HG02938 (cell line): ENCODE results near the gene PDE4D.
"Not testable (repeated sequence)": the region's sequence is repeated elsewhere in the genome, so short reads cannot be mapped to it uniquely, and the experiment has no call there.

Experiments used
- ATAC-seq: cut with Tn5 transposase; IDR thresholded peaks from one replicate; pipeline ENCODE4 v1.9.1; 2021; ENCODE audit warnings: mild to moderate bottlenecking, moderate library complexity; ENCODE audit not compliant: unreplicated experiment

PDE4D gene

DNA sequence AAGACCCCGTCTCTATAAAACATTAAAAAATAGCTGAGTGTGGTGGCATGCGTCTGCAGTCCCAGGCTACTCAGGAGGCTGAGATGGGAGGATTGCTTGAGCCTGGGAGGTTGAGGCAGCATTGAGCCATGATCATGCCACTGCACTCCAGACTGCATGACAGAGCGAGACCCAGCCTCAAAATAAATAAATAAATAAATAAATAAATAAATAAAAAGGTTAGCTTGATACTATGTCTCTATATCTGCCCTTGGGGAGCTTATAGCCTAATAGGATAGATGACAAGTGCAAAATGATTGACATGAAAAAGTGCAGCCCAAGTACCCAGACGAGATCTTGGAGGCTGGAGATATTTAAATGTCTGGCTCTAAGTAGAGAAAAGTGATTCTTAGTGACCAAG lies 122.6 kb downstream of the PDE4D start:
- no peak for ATAC-seq

DNA sequence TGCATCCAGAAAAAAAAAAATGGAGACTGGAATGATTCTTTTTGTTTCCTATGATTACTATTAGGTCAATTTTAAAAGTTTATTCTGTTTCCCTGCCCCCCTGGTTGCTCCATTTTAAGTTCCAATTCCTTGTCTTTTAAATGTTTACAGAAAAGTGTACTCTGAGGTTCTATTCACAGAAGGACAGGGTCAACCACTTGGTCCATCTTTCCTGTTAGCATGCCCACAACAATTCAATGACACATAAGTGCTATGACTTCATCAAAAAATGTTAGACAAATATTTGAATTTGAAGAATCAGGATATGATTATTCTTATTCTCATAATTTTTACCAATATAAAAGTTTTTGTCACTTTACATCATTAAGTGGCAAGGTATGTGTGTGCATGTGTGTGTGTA lies 123.7 kb downstream of the PDE4D start:
- no peak for ATAC-seq

DNA sequence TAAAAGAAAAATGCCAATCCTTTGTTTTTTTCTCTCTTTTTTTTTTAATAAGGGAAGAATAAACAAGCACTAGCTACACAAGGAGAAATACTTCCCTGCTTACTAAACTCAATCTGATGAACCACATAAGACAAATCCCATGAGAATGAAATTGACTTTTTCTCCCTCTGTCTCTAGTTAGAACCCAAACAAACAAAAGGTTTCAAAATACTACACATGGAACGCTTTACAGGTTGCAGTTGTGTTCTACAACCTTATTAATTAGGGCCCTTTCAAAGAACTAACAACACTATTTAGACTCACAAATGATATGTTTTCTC lies 124.5 kb downstream of the PDE4D start:
- no peak for ATAC-seq

DNA sequence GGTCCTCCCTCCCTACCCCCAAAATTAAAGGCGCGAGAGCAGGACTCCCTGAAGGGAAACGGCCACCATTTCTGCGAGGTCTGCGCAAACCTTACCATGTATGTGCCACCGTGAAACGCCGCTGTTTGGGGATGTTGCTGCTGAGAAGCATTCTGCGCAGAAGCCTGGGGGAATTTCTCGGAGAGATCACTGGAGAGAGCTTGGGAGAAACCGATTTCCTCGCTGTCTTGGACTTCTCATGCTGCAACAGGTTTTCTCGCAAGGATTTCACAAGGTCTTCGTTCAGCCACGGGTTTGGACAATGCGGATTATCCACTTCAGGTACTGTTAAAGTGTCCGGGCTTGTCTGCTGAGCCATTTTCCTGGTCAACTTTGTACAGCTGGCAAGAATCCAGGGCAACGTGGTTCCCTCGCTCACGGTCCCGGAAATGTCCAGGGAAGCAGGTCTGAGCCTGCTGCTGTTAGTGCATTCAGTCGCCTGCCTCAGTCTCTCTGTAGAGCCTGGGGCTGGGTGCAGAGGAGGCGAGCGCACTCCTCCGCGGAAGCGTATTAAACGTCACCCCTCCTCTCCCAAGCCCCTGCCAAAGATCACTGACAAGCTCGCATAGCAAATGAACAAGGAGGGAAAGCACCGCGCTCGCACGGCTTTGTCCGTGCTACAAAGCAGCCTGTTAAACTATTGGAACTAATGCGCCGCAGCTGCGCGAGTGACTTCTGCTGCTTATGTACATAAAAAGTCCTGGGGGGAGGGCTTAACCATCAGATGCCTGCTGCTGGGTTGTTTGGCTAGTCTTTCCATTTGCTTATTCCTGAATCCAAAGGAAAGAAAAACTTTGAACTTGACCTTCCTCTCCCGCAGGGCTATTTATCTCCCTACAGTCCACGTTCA lies 125.1 kb downstream of the PDE4D start:
- ATAC-seq = no peak

DNA sequence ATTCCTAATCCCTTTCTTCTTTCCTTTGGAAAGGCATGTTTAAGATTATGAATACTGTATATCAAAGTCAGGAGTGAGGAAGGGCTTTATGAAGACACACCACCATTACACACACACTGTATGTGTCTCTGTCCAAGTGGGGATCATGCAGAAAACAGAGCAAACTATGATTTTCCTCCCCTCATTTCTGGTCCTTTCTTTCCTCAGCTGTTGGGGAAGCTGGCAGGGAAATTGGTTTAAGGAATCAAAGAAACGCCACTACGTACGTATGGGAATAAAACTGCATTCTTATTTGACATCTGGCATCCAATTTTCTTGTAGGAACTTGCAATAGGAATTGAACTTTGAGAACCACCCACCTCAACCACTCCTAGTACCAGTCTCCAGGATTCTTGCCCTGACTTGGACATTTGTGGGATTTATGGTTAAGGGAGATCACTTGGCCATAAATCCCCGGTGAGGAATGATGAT lies 125.8 kb downstream of the PDE4D start:
- no peak for ATAC-seq

DNA sequence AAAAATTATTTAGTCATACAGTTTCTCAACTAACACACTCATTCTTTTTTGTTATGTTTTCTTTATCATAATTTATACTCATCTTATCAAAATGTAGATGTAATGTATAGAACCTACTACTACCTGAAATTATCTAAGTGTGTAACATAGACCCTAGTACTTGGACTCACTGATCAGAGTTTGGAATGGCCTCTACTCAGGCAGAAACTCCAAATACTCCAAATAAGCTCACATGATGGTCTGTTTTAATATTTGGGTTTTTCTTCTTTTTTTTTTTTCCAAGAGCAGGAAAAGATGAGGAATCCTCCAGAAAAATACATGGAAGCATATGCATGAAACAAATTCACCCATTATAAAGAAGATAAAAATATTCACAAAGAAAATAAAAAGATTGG lies 126.3 kb downstream of the PDE4D start:
- ATAC-seq = no peak

DNA sequence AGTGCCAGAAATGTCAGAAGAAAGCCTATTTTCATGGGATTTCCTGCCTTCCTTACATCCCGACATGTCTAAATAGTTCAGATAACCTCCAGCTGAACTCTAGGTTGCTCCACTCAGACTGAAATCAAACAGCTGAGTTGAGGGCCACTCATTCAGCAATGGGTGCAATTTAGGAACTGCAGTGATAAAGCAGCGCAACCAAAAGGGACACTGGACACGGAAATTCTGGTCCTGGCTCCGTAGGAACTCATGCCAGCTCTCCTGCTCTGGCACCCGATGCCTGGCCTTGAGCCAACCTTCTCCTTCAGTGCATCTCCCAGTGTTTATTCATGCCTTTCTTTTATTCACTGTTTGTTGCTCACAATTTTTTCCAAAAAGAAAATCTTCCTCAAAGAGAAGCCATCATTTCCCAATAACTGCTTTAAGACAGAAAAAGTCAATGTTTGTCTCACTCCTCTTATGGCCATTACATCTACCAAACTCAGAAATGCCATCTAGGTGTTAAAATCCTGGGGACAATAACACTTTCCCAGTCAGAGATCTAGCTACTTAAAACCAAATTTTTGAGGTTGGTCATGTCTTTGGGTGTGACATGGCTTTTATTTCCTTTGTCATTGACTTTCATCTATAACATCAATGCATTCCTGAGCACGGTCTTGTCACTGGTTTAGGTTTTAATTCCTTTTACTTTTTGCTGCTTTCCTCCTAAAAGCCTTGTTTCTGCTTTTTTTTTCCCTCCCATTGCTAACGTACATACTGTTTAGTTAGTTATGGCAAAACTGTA lies 126.9 kb downstream of the PDE4D start:
- ATAC-seq = no peak

DNA sequence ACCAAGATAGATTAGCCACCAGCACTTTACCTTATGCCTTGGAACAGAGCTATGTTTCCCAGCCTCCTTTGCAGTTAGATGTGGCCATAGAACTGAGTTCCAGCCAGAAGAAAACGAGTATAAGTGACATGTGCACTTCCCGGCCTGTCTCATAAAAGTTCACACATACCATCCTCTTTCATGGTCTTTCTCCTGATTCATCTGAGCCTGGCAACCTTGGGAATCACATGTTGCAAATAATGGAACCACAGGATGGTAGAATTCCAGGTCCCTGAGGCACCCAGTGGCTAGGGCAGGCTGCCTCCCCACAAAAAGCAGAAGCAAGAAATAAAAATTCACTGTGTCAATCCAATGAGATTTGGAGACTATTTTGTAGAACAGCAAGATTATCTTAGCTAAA lies 128.1 kb downstream of the PDE4D start:
- ATAC-seq = no peak

DNA sequence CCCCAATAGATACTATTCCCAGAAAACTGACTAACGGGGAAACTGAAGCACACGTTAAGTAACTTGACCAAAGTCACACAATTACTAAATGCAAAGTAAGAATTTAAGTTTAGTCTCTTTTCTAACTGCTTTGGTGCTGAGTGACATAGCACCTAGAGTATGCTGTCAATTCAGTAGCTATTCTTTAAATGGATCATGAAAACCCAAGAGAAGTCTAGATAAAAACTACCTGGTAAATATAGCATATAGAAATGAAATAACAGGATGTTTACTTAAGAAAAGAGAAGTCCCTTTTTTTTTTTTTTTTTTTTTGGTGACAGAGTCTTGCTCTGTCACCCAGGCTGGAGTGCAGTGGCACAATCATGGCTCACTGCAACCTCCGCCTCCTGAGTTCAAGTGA lies 129.2 kb downstream of the PDE4D start:
- ATAC-seq = no peak

DNA sequence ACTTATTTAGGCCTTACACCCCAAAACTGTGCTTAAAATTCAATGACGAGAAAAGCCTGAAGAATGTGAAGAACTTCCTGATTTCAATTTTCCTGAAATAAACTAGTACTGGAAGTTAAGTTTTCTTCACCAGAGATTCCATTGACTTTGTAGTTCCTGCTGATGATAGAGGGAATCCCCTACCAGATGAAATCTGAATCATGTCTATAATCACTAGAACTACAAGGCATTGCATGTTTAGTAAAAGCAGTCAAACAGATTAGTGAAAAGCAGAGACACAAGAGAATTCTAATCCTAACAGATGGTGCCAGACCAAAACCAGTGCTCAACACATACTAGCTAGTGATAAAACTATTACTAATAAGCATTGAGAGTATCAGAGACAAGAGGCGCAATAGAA lies 130.0 kb downstream of the PDE4D start:
- no peak for ATAC-seq

DNA sequence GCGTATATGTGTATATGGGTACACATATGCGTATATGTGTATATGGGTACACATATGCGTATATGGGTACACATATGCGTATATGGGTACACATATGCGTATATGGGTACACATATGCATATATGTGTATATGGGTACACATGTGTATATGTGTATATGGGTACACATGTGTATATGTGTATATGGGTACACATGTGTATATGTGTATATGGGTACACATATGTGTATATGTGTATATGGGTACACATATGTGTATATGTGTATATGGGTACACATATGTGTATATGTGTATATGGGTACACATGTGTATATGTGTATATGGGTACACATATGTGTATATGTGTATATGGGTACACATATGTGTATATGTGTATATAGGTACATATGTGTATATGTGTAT lies 131.3 kb downstream of the PDE4D start:
- ATAC-seq = not testable (repeated sequence)

DNA sequence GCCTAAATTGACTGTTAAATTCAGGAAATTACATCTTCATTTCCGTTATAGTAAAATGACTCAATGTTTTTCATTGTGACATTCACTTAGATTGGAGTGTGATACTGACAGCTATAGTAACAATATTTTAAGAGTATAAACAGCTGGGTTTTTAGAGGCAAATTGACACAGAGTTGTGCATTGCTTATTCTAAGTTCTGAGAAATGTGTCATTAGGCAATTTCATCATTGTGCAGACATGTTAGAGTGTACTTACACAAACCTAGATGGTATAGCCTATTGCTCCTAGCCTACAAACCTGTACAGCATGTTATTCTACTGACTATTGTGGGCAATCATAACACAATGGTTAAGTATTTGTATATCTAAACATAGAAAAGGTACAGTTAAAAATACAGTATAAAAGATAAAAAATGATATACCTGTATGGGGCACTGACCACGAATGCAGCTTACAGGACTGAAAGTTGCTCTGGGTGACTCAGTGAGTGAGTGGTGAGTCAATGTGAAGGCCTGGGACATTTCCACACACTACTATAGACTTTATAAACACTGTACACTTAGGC lies 132.7 kb downstream of the PDE4D start:
- no peak for ATAC-seq

DNA sequence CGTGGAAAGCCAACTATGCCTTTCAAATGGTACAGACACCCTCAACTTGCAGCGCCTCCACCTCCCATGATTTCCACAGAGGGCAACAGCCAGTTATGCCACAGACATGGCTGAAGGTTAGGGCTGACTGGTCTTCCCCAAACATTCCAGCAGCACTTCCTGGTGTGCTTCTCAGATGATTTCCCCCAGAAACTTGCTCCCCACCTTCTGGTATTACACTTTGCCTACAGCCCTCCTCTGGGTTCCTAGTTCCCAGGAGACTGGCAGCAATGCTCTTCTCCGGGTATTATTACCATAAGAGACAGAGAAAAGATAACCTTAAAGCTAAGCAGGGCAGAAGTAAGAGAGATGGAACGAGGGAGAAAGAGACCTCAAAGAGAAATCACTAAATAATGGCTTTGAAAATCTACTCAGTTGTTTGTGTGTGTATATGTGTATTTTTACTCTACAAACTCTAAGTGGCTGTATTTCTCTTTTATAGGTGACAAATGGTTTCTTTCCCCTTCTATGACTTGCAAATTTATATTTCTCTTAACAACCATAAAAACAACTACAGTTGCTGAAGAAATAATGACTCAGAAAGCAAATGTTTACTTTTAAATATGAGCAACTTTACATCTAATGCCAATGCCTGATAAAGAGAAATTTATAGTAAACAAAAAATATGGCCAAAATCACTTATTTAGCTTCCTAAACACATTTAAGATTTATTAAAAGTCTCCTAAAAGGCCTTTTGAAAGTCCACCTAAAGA lies 133.8 kb downstream of the PDE4D start:
- ATAC-seq = no peak

DNA sequence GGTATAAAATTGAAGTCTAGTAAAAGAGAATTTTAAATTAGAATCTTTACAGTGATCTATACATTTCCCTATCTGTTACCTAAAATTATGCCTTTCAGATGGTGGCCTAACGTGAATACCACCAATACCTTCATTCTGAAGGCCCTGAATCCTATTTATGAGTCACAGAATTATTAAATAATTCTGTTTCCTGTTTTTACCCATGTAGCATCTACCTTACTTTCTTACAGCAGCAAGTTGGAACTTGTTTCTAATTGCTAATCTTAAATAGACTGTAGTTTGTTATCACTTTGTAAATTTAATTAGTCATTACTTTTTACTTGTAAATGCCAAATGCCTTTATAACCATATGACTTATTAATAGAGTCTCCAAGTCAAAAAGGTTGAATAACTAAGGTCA lies 135.0 kb downstream of the PDE4D start:
- no peak for ATAC-seq

DNA sequence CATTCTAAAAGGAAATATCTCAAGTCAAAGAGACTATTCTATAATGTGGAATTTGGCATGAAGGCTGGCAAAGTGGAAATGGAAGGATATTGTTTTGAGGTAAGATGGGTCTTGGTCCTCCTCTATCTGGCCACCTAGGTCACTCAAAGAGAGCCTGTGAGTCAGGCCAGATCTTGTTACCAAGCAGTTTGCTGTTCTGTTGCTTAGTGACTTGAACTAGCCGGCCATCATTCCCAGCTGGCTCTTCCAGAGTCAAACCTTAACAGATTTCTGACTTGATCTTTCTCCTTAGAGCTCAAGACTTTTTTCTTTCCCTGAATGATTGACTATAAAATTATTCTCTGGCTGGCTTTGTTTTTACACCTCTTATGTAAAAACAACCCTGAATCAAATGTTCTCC lies 136.1 kb downstream of the PDE4D start:
- ATAC-seq = no peak

DNA sequence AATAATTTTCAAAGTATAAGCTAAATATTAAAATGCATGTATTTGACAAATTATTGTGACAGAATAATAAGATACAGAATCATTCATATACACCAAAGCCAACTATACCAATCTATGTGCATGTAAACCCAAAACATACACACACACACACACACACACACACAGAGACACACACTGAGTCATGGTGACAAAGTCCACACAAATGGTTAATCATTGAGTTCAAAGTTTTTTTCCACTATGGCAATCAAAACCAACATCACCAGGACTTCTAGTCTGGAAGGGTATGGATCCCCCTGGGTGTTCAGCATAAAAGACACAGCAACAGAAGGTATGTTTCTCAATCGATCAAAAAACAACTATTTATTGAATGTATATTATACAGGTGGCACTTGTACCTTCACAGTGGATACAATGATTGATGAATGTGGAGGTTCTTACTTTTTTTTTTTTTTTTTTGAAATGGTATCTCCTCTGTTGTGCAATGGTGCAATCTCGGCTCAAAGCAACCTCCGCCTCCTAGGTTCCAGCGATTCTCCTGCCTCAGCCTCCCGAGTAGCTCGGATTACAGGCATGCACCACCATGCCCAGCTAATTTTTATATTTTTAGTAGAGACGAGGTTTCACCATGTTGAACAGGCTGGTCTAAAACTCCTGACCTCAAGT lies 137.0 kb downstream of the PDE4D start:
- ATAC-seq = no peak

DNA sequence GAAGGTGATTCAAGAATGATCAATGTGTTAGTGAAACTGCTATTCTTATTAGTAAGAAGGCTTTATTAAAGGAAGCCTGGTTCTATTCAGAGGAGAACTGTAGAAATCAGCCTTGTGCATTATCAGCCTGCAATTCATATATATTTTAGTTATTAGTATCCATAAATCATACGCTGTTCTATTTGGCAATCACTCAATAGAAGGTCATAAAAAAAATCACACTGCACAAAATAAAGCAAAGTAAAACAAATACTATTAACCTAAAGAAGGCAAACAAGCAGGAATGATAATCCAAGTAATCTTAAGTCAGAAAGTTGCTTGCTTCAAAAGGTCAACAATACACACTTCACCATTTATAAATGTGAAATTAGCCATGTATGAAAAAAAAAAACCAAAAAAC lies 138.1 kb downstream of the PDE4D start:
- ATAC-seq = no peak

DNA sequence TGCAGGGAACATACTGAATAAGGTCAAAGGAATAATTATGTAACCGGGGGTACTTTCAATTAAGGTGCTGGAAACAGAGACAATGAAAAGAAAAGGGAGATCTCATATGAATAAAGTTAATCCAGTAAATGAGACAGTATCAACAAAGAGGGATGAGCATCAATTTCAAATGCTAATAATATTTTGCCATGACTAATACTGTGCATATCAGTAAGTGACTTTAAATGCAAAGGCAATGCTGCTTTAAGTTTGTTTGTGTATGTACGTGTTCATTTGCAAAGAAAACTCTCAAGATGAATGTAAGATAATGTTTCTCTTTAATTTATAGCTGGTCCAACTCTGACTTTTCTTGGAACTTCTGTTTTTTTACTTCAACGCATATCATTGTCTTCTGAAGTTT lies 139.9 kb downstream of the PDE4D start:
- ATAC-seq = no peak

DNA sequence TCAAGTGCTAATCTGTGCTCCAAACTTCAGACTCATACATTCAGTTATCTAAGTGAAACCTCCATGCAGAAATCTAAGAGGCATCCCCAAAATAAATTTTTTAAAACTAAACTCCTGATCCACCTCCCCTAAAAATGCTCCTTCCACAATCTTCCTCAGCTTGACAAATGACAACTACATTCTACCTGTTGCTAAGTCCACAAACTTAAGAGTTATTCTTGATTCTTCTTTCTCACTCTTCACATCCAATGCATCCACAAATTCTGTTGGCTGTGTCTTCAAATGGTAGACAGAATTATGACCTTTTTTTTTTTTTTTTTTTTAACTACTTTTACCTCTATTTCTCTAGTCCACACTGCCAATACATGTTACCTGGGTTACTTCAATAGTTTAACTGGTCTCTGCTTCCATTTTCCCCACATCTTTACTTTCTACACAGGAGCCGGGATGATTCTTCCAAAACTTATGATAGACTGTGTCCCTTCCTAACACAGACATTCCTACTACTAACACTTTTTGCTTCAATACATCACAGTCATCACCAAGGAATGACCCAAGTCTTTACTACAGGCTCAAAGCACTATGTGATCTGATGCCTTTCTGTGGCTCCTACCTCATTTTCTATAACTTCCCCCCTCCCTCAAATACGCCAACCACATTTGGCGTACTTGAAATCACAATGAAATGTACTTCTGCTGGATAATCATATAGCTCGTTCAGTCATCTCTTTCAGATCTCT lies 143.6 kb downstream of the PDE4D start:
- ATAC-seq = no peak

DNA sequence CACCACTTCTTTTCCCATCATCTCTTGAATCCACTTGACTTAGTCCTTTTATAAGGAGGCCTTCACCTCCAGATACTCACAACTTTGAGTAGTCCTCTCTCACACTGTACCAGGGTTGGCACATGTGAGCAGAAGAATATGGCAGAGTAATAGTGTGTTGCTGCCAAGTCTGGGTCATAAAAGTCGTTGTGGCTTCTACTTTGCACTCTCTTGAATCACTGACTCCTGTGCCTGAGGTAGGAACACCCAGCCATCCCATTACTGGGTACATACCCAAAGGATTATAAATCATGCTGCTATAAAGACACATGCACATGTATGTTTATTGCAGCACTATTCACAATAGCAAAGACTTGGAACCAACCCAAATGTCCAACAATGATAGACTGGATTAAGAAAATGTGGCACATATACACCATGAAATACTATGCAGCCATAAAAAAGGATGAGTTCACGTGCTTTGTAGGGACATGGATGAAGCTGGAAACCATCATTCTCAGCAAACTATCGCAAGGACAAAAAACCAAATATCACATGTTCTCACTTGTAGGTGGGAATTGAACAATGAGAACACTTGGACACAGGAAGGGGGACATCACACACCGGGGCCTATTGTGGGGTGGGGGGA lies 145.4 kb downstream of the PDE4D start:
- not testable (repeated sequence) for ATAC-seq
